8988T (cell line): ENCODE data around the gene BTN3A1.
A peak's percentile ranks its signal among the peaks of the same experiment; 100 is the strongest.

Experiments
- DNase-seq: peaks from one replicate; pipeline ENCODE4 v3.0.0; 2011

BTN3A1 gene

DNA sequence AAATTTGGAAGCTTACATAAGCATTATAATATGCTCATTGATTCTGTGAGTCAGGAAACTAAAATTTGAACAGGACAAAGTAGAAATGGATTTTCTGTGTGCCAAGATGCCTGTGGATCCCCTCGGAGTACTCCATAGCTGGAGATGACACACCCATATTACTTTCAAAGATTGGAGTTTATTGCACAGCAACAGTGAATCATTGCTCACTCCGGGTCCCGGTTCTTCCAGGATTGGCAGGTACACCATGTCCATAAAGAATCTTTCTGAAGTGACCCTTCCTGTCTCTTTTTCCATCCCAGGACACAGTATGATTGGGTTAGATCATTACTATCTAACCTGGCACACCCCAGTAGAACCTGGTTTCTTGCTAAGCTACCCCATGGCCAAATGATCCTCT, 21.8 kb upstream of the BTN3A1 start:
- no peak for DNase-seq

DNA sequence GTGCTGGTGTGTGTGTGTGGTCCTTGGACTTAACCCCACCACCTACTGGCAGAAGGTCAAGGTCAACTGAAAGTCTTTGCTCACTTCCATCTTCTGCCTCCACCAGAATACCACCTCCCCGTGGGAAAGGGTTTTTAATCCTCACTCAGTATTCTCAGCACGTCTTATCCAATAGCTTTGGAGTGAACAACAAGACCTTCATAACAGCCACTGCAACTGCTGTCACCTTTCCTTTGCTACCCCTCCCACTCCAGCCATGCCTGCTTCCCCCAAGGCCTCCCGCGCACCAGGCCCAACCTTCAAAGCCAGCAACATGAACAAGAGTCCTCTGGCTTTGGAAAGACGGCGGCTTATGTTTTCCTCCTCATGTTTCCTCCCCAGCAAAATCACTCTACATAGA, 20.0 kb upstream of the BTN3A1 start:
- no peak for DNase-seq

DNA sequence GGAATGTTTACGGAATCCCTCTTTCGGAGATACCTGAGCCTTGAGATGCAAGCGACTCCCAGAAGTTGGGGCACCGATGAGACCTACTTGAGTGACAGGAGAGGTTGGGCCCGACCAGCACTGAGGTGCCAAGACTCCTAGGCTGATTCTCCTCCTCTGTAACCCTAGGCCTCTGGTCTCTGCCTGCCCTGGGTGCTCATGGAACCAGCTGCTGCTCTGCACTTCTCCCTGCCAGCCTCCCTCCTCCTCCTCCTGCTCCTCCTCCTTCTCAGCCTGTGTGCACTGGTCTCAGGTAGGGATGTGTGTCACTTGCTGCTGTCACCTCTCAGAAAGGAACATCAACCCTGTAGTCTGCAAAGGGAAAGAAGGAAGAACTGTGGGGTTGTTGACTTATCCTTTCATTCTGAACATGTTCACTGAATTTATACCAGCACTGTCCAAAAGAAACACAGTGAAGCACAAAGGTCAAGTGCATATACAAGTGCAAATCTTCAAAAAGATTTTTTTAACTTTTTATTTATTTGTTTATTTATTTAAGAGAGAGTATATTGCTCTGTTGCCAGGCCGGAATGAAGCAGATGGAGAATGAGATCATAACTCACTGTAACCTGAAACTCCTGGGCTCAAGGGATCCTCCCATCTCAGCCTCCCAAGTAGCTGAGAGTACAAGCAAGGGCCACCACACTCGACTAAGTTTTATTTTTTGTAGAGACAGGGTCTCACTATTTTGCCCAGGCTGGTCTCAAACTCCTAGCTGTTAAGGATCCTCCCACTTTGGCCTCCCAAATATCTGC, 18.3 kb upstream of the BTN3A1 start:
- no peak for DNase-seq

DNA sequence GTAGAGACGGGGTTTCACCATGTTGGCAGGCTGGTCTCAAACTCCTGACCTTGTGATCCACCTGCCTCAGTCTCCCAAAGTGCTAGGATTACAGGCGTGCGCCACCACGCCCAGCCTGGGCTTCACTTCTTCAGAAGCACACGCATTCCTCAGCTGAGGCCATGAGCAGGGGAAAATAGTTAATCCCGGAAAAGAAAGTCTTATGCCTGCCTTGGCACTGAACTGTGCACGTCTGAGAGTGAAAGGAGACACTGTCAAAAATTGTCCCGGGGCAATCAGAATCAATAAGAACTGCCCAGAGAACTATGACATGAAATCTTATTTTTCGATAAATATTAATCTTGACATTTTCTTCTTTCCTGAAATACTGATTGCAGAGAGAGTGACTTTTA, 16.3 kb upstream of the BTN3A1 start:
- DNase-seq = no peak

DNA sequence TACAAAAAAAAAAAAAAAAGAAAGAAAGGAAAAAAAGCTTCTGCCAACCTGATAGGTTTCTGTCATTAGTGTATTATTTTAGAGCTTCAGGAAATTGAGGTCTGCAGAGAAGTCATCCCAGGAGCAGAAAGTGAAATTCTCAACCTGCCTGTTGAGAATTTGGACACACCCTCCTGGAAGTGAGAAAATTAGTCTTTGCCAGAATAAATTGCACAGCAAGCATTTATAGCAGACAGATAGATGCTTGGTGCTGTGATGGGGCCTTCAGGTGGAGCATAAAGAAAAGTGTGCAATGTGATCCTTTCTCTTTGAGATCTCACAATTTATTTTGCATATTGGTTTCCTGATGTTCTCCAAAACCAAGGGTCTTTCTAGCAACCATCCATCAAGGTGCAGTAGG, 14.5 kb upstream of the BTN3A1 start:
- DNase-seq = no peak

DNA sequence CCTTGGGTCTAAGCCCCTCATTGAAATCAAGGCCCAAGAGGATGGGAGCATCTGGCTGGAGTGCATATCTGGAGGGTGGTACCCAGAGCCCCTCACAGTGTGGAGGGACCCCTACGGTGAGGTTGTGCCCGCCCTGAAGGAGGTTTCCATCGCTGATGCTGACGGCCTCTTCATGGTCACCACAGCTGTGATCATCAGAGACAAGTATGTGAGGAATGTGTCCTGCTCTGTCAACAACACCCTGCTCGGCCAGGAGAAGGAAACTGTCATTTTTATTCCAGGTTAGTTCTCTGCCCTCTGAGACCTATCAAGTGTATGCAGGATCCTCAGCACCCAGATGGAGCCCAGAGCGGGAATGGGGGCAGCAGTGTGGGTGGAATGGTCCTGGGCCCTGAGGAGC, 14.1 kb upstream of the BTN3A1 start:
- peak; percentile 42 for DNase-seq

DNA sequence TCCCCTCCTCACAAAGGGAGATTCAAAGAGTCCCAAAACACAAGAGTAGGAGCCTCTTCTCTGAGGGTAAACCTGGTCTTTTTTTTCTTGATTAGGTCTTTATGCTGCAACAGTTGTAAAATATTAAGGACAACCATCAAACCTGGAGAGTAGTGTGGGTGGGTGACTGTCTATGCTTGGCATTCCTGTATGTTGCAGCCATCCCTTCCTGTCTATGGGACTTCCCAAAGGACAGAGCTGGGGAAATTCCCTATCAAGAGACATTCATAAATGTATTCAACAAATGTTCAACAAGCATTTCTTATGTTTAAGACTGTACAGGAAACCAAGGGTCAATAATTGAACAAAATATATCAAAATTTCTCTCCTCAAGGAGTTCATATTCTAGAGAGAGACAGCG, 13.6 kb upstream of the BTN3A1 start:
- DNase-seq = no peak

DNA sequence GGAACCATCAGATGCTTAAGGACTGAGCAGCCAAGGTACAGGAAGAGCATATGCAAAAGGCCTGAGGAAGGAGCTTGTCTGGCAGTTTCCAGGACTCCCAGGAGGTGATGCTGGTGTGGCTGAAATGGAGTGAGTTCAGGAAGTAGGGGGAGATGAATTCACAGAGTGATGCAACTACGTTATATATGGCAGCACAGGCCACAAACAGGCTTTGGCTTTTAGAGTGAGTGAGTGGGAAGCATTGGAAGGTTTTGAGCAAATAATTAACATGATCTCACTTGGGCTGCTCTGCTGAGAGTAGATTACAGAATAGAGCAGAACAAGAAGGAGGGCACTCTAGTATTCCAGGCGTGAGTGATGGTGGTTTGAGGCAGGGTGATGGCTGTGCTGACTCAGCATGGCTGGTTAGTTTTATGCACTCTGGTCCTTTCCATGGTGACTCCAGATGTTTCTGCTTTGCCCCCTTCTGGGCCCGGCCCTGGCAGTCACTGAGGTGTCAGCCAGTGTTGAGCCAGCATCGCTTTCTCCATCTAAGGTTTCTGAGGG, 12.7 kb upstream of the BTN3A1 start:
- DNase-seq = no peak

DNA sequence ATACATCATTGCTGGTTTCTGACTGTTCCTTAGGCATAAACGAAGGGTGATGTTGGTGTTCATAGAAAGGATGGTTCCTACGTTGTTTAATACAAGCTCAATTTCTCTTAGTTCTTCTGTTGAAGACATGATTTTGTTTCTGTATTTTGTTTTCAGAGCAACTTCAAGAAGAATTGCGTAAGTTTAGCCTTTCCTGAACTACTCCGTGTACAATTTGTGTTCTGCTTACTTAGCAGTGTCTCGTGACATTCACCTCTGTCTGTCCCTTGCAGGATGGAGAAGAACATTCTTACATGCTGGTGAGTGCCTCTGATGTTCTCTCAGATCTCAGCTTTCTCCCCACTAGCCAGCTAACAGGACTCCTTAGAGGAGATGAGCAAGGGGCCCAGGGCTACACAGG, 11.5 kb upstream of the BTN3A1 start:
- no peak for DNase-seq

DNA sequence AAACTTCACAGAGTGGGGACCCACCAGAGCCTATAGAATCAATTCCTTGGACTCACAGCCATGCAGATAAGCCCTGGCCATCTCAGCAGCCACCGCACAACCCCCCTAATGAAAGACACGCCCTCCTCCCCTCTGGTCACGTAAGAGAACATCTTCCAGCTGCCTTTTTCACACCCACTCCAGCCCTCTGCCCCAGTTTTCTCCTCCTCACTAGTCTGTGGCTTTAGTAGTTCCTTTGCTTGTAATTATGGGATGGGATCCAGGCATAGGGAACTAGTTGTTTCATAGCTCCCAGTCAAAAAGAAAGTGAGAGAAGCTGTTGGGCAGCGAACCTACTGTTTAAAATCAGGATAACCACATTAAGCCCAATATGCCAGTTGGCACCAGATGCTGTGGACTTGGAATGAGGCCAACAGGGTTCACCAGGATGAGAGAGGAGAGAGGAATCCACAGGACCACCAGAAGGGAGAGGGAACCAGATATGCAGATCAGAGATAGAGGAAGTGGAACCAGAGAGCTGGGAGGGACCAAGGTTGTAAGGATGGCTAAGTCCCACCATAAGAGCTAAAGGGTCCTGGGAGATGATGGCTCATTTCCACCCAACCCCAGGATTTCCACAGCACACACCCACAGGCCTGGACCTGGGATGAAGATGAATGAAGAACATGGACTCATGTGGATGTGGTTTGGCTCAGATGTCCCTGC, 9.0 kb upstream of the BTN3A1 start:
- DNase-seq = no peak

DNA sequence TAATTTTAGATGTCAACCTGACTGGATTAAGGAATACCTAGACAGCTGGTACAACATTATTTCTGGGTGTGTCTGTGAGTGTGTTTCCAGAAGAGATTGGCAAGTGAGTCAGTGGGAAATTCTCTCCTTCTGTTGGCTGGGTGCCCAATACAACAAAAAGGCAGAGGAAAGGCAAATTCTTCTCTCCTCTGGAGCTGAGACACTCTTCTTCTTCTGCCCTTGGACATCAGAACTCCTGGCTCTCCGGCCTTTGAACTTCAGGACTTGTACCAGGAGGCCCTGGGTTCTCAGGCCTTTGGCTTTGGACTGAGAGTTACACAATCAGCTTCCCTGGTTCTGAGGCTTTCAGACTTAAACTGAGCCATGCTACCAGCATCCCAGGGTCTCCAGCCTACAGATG, 7.8 kb upstream of the BTN3A1 start:
- DNase-seq = no peak

DNA sequence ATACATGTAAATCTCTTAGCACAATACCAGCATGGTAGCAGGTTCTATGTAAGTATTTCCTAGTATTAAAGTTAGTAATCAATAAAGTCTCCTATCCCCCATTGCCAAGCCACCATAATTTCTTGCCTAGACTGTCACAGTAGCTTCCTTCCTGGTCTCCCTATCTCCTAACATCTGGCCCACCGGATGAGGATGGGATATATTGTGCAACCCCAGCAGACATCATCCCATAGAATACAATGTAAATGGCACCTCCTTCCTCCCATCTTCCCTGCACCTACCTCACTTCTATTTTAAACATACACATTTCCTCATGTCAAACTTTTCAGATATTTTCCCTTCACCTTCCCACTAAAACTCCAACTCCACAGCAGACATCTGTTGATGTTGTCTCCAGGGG, 3.5 kb upstream of the BTN3A1 start:
- no peak for DNase-seq

DNA sequence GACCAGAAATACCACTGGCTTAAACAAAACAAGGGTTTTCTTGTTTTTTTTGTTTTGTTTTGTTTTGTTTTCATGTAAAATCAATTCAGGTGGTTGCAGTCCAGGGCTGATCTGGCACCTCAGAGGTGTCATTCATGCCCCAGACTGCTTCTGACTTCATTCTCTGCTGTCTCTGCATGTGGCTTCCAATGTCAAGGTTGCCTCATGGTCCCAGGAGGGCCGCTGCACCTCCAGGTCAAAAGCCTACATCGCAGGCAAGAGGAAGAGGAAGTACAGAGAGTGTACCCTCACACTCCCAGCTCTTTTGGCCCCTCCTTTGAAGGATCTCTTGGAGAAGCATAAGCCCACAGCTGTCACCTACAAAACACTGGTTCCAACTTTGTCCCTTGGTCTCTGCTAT, 1.4 kb upstream of the BTN3A1 start:
- DNase-seq = no peak

DNA sequence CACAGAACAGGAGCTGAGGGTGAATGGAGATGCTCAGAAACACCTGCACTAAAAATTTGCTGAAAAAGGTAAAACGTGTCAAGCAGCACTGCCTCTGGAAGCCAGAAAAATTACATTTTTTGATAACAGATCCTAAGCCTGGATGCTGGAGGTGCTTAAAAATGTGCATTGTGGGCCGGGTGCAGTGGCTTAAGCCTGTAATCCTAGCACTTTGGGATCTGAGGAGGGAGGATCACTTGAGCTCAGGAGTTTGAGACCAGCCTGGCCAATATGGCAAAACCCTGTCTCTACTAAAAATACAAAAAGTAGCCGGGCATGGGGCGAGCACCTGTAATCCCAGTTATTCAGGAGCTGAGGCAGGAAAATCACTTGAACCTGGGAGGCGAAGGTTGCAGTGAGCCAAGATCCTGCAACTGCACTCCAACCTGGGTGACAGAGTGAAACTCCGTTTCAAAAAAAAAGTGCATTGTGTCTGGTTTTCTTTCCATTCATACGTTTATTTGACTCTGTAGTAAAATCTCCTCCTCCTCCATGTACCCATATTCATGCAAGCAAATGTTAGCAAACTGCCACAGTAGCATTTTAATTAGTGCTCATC, 587 bp upstream of the BTN3A1 start:
- DNase-seq = no peak

DNA sequence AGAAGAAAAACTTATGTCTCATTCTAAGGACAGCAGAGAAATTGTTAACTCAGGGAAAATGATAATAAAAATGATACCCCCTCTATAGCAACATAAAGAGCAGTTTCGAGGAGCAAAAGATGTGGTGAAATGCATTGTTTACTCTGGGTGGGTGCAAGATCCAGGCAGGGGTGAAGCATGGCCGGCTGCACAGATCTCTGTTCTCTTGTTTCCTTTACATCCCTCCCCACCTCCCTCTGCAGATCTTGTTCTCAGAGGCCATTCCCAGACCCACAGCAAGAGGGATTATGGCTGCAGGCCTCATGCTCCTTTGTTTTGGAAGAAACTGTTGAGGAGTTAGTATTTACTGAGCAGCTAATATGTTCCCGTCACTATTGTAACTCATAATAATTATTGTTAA, 1.8 kb downstream of the BTN3A1 start:
- no peak for DNase-seq

DNA sequence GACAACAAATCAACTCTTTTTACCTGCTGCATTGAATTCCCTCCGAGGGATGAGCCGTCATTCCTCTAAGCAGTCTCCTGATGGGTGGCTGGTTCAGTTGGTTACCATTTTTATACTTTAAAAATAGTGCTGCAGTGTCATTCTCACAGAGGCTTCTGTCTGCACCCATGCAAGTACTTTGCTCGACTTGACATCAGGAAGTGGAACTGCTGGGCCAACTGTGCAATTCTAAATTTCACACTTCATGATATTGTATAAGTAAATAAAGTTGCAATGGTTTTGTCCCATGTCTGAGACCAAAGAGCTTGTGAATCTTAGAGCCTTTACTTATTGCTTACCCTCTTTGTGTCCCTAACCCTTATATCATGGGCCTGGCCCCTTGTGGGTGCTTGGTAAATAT, 2.5 kb downstream of the BTN3A1 start:
- DNase-seq = no peak

DNA sequence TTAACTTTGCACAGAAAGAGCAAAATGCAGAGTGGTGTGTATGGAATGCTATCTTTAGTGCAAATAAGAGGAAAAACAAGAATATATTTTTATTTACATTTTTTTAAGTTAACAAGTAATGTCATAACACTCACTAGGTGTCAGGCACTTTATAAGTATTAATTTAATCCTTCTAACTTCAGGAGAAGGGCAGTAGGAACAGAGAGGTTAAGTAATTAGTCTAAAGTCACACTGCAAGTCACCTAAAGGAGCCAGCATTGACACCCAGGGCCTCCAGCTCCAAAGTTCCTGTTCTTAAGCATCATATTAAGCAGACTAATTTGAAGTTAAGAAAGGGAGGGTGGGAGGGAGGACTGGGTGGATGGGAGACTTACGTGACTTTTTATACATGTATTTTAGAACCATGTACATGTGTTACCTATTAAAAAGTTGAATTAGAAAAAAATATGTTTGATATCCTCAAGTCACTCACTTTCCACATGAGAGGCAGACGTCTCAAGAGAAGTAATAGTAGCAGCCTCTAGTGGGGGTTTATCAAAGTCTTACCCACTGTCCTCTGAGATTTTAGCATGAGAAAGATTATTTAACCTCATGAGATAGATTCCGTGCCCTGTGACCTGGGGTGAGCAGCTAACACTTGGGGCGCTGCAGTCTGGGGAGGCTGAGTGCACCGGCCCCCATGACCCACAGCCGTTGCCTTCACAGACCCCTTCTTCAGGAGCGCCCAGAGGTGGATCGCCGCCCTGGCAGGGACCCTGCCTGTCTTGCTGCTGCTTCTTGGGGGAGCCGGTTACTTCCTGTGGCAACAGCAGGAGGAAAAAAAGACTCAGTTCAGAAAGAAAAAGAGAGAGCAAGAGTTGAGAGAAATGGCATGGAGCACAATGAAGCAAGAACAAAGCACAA, 7.0 kb downstream of the BTN3A1 start:
- no peak for DNase-seq

DNA sequence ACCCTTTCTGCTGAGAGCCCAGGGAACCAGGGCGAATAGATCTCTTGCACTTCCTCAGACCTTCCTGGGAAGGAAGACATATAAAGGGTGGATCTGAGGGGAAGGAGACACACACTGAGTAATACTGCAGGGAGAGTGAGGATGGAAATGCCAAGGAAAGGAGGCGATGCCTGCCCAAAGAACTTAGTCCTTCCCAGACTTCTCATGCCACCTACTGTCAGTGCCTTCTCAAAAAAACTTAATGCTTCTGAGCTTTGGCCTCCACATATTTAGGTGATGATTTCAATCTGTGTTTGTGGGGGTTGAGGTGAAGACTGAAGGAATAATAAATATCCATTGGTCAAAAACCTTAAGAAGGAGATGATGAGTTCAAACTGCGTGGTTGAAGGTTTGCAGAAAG, 9.7 kb downstream of the BTN3A1 start:
- no peak for DNase-seq

DNA sequence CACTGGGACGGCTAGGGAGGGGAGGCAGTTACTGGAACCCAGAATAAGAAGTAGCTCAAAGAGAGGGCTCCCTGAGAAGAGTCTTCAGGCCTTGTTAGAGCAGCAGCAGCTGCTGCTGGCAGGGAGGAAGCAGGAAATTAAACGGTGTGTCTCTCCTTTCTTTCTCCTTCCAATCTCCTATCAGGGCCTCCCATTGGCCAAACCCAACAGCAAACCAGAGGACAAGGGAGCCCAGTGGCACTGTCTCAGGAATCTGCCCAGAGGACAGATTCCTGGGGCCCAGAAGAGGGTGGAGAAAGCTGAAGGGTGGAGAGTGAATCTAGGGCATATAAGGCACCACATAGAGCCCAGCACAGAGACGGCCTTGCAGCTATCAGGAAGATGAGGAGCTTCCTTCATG, 10.2 kb downstream of the BTN3A1 start:
- DNase-seq = no peak

DNA sequence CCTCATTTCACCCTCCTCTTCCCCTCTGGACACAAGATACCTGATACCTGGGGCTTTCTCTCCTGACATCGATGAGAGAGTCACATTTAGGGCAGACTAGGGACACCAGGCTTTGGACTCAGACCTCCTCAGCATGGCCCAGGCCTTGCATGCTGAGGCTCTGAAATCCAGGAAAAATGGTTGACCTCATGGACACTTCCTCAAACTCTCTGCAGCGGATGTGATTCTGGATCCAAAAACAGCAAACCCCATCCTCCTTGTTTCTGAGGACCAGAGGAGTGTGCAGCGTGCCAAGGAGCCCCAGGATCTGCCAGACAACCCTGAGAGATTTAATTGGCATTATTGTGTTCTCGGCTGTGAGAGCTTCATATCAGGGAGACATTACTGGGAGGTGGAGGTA, 10.9 kb downstream of the BTN3A1 start:
- no peak for DNase-seq

DNA sequence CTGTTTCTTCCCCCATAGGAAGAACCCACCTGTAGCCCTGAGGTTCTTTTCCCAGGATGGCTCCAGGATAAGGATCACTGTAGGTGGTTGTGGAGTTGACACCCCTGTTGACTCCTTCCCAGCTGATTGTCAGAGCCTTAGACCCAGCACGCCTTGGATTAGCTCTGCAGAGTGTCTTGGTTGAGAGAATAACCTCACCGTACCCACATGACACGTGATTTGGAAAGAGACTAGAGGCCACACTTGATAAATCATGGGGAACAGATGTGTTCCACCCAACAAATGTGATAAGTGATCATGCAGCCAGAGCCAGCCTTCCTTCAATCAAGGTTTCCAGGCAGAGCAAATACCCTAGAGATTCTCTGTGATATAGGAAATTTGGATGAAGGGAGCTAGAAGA, 12.2 kb downstream of the BTN3A1 start:
- no peak for DNase-seq

DNA sequence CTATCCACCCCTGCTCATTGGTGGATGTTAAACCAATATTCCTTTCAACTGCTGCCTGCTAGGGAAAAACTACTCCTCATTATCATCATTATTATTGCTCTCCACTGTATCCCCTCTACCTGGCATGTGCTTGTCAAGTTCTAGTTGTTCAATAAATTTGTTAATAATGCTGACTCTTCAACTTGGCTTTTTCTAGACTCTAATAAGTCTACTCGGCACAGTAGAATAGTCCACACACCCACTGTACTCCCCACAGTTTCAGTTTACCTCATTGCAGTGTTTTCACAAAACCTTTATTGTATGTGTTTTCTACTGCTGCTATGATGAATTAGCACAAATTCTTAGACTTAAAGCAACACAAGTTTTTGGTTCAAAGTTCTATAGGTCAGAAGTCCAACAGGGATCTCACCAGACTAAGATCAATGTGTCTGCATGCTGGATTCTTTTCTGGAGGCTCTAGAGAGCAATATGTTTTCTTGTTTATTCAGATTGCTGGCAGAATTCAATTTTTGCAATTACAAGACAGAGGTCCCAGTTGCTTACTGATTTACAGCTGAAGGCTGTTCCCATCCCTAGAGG, 13.1 kb downstream of the BTN3A1 start:
- no peak for DNase-seq

DNA sequence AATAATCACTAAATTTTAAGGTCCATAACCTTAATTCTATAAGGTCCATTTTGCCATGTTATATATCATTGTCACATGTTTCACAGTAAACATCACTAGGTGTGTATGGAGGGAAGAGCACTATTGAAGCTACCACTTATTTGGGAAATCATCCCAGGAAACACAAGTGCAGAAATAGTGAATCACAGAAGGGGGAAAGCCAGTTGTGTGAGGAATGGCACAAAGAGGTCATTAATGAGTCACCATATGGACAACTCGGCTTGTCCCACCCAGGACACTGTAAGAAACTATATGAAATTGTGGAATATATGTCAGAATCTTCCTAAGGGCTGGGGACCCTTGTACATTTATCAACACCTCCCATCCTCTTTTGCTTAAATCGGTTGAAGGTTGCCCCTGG, 13.7 kb downstream of the BTN3A1 start:
- no peak for DNase-seq
